H9 (cell line): ENCODE data around the gene SLC38A1. TPM values are rescaled to one million over a fixed set of nuclear protein-coding genes. Genes with fewer than 3 reads are reported as not detected.

ENCODE experiments used
- DNase-seq: peaks from one replicate; pipeline ENCODE4 v3.0.0-alpha.2; 2017
- H2AFZ ChIP-seq: one replicate; pipeline ENCODE4 v1.6.1; 2013; ENCODE audit warnings: mild to moderate bottlenecking, low read length, control low read depth, moderate library complexity
- H2AK5ac ChIP-seq: 2 replicates; pipeline ENCODE4 v1.6.1; 2013; ENCODE audit warnings: low read length, control low read depth, mixed read lengths; ENCODE audit not compliant: insufficient read length
- H2BK120ac ChIP-seq: one replicate; pipeline ENCODE4 v1.6.1; 2013; ENCODE audit warnings: low read depth, mild to moderate bottlenecking, low read length, control low read depth, inconsistent platforms; ENCODE audit not compliant: poor library complexity, severe bottlenecking
- H2BK12ac ChIP-seq: 2 replicates; pipeline ENCODE4 v1.6.1; 2013; ENCODE audit warnings: low read length, control low read depth, mixed read lengths, low read depth; ENCODE audit not compliant: insufficient read length
- H2BK15ac ChIP-seq: 2 replicates; pipeline ENCODE4 v1.6.1; 2013; ENCODE audit warnings: low read depth, low read length, control low read depth
- H2BK20ac ChIP-seq: one replicate; pipeline ENCODE4 v1.6.1; 2013; ENCODE audit warnings: low read depth, mild to moderate bottlenecking, low read length, control low read depth, inconsistent platforms; ENCODE audit not compliant: poor library complexity, severe bottlenecking
- H2BK5ac ChIP-seq: 2 replicates; pipeline ENCODE4 v1.6.1; 2013; ENCODE audit warnings: low read length, control low read depth, mixed read lengths; ENCODE audit not compliant: insufficient read length
- H3K14ac ChIP-seq: 2 replicates; pipeline ENCODE4 v1.6.1; 2013; ENCODE audit warnings: low read length, control low read depth; ENCODE audit not compliant: insufficient read depth
- H3K18ac ChIP-seq: 2 replicates; pipeline ENCODE4 v1.6.1; 2013; ENCODE audit warnings: low read depth, mild to moderate bottlenecking, mixed read lengths, low read length, control low read depth; ENCODE audit not compliant: insufficient read length
- H3K23ac ChIP-seq: 2 replicates; pipeline ENCODE4 v1.6.1; 2013; ENCODE audit warnings: low read length, control low read depth, mixed read lengths, low read depth; ENCODE audit not compliant: insufficient read length
- H3K23me2 ChIP-seq: 2 replicates; pipeline ENCODE4 v1.6.1; 2013; ENCODE audit warnings: low read depth, mild to moderate bottlenecking, mixed read lengths, low read length, control low read depth; ENCODE audit not compliant: insufficient read length, poor library complexity, severe bottlenecking
- H3K27ac ChIP-seq: 2 replicates; pipeline ENCODE4 v1.5.1; 2013; ENCODE audit warnings: low read length, control low read depth, mixed read lengths, low read depth; ENCODE audit not compliant: insufficient read length
- H3K27me3 ChIP-seq: 2 replicates; pipeline ENCODE4 v1.6.1; 2013; ENCODE audit warnings: low read length, control low read depth, inconsistent platforms; ENCODE audit not compliant: insufficient read depth
- H3K4ac ChIP-seq: 2 replicates; pipeline ENCODE4 v1.6.1; 2013; ENCODE audit warnings: low read depth, mild to moderate bottlenecking, control low read depth, inconsistent platforms, low read length, moderate library complexity
- H3K4me1 ChIP-seq: 2 replicates; pipeline ENCODE4 v1.6.1; 2013; ENCODE audit warnings: low read length, control low read depth, inconsistent platforms; ENCODE audit not compliant: insufficient read depth
- H3K4me2 ChIP-seq: 2 replicates; pipeline ENCODE4 v1.6.1; 2013; ENCODE audit warnings: low read length, control low read depth, mixed read lengths; ENCODE audit not compliant: insufficient read length, insufficient read depth
- H3K56ac ChIP-seq: 2 replicates; pipeline ENCODE4 v1.6.1; 2013; ENCODE audit warnings: low read depth, mild to moderate bottlenecking, mixed read lengths, low read length, control low read depth; ENCODE audit not compliant: insufficient read length
- H3K79me1 ChIP-seq: 2 replicates; pipeline ENCODE4 v1.6.1; 2013; ENCODE audit warnings: low read depth, mild to moderate bottlenecking, moderate library complexity, low read length, control low read depth, inconsistent platforms; ENCODE audit not compliant: insufficient read depth, poor library complexity, severe bottlenecking
- H3K79me2 ChIP-seq: 2 replicates; pipeline ENCODE4 v1.6.1; 2013; ENCODE audit warnings: low read length, control low read depth, inconsistent platforms; ENCODE audit not compliant: insufficient read depth
- H3K9ac ChIP-seq: 2 replicates; pipeline ENCODE4 v1.6.1; 2013; ENCODE audit warnings: low read length, control low read depth, mixed read lengths; ENCODE audit not compliant: insufficient read length; ENCODE audit errors: extremely low read depth
- H3K9me3 ChIP-seq: one replicate; pipeline ENCODE4 v1.6.1; 2013; ENCODE audit warnings: low read depth, low read length, inconsistent platforms; ENCODE audit not compliant: control insufficient read depth
- H3T11ph ChIP-seq: one replicate; pipeline ENCODE4 v1.6.1; 2013; ENCODE audit warnings: mild to moderate bottlenecking, low read length, control low read depth, inconsistent platforms
- H4K20me1 ChIP-seq: one replicate; pipeline ENCODE4 v1.6.1; 2013; ENCODE audit not compliant: control insufficient read depth, insufficient read length, insufficient read depth
- H4K5ac ChIP-seq: 2 replicates; pipeline ENCODE4 v1.6.1; 2013; ENCODE audit warnings: low read depth, mild to moderate bottlenecking, mixed read lengths, low read length, control low read depth; ENCODE audit not compliant: insufficient read length
- H4K8ac ChIP-seq: replicated peaks from 2 replicates; pipeline ENCODE4 v1.6.1; 2013; ENCODE audit warnings: low read length, control low read depth, mixed read lengths, low read depth; ENCODE audit not compliant: insufficient read length
- H4K91ac ChIP-seq: 2 replicates; pipeline ENCODE4 v1.6.1; 2013; ENCODE audit warnings: low read depth, mild to moderate bottlenecking, moderate library complexity, mixed read lengths, low read length, control low read depth; ENCODE audit not compliant: insufficient read length
- H3K27ac Mint-ChIP-seq, 3 experiments: 2 replicates in 2 of 3; 3 replicates in 1 of 3; pipeline ENCODE4 v1.8.0; 2020 to 2021; ENCODE audit warnings: mixed read lengths in 3 of 3, mild to moderate bottlenecking in 1 of 3, moderate library complexity in 1 of 3
- H3K27me3 Mint-ChIP-seq: 2 replicates; pipeline ENCODE4 v1.8.0; 2021; ENCODE audit warnings: low read depth, mild to moderate bottlenecking, moderate library complexity, mixed read lengths
- H3K36me3 Mint-ChIP-seq, 3 experiments: 2 replicates in 2 of 3; 3 replicates in 1 of 3; pipeline ENCODE4 v1.8.0; 2020 to 2021; ENCODE audit warnings: low read depth in 3 of 3, mixed read lengths in 3 of 3; ENCODE audit not compliant: insufficient read depth in 1 of 3
- H3K4me1 Mint-ChIP-seq, 2 experiments: 2 replicates each; pipeline ENCODE4 v1.8.0; 2020; ENCODE audit warnings: mixed read lengths in 2 of 2
- H3K4me3 Mint-ChIP-seq, 2 experiments: 2 replicates in 1 of 2; 3 replicates in 1 of 2; pipeline ENCODE4 v1.8.0; 2020 to 2021; ENCODE audit warnings: mild to moderate bottlenecking in 2 of 2, mixed read lengths in 2 of 2, moderate library complexity in 1 of 2
- H3K9me3 Mint-ChIP-seq, 2 experiments: 2 replicates in 1 of 2; 3 replicates in 1 of 2; pipeline ENCODE4 v1.8.0; 2020; ENCODE audit warnings: mild to moderate bottlenecking in 2 of 2, mixed read lengths in 2 of 2, moderate library complexity in 1 of 2
- WGBS: extraction: QIAGEN DNeasy Blood & Tissue Kit; methylation state at CpG from one replicate; pipeline ENCODE4 v1.1.7; 2013; ENCODE audit warnings: missing lambda C conversion rate, low lambda C conversion rate, mixed read lengths; ENCODE audit not compliant: insufficient read length; ENCODE audit errors: extremely low coverage; 5-methylcytosine and 5-hydroxymethylcytosine counted together
- total RNA-seq: library from RNA; stranded (reverse); gene quantifications from 2 replicates; pipeline ENCODE4 v1.2.1, GENCODE V29; 2021
- TF ChIP-seq, protein P1 (sequence below): fragments of 200-600 bp; sonication (generic); conservative IDR thresholded peaks from 3 replicates; pipeline ENCODE4 v1.8.0; 2021; ENCODE audit warnings: antibody characterized with exemption, mild to moderate bottlenecking

The SLC38A1 gene
- total RNA-seq, 1 experiment from 2014 or later, result 216 TPM

DNA sequence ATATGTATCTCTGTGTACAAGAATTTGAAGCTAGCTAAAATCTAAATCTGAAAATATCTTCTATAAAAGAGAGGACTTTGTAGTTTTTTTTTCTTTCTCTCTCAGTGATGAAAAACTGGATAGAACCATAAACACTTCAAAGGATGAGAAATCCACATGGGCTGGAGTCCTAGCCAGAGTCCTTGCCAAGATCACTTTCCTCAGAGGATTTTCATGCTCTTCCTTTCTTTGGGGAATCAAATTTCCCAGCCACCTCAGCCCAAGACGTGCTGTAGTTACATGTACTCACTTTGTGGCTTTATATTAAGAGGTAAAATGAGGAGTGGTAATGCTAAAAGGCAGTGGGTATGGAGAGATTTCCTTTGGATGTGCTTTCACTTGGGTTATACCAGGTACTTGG lies 110.3 kb downstream of the SLC38A1 start:
- no peaks in the 10 kb centered on the region for H3K27me3 ChIP-seq
- H3K27me3 Mint-ChIP-seq, result no peaks in the 10 kb centered on the region
- H4K8ac ChIP-seq, result no peak overlapping the region
- H3K9ac ChIP-seq, result no peak overlapping the region
- no peaks in the 10 kb centered on the region for H3K4me1 Mint-ChIP-seq
- no peak overlapping the region for H4K5ac ChIP-seq
- no peak overlapping the region for H3K4ac ChIP-seq
- H3K79me1 ChIP-seq, result no peaks in the 10 kb centered on the region
- H3K23me2 ChIP-seq, result no peaks in the 10 kb centered on the region
- no peak overlapping the region for H2BK120ac ChIP-seq
- DNase-seq, result no peak
- no peak overlapping the region for H3K56ac ChIP-seq
- no peak overlapping the region for H2BK5ac ChIP-seq
- no peak overlapping the region for H2AK5ac ChIP-seq
- H3K27ac Mint-ChIP-seq, result no peak overlapping the region
- no peak overlapping the region for H2BK20ac ChIP-seq
- WGBS, result no CpG with 5 or more reads among the region's 1 CpG
- H3K79me2 ChIP-seq, result no peaks in the 10 kb centered on the region
- peaks cover 2 to 11% (median 8%) of the 10 kb centered on the region in 3 experiments; a peak in 6 of 7 replicates for H3K36me3 Mint-ChIP-seq
- no peak overlapping the region for H3K23ac ChIP-seq
- no peak overlapping the region for H2BK12ac ChIP-seq
- no peaks in the 10 kb centered on the region for H3K9me3 ChIP-seq
- peaks cover 8 to 10% of the 10 kb centered on the region in 2 experiments; a peak in 4 of 5 replicates for H3K9me3 Mint-ChIP-seq
- H3K4me1 ChIP-seq, result no peaks in the 10 kb centered on the region
- no peak overlapping the region for H3K18ac ChIP-seq
- H4K20me1 ChIP-seq, result no peaks in the 10 kb centered on the region
- H3K14ac ChIP-seq, result no peak overlapping the region
- H2AFZ ChIP-seq, result no peak overlapping the region
- H2BK15ac ChIP-seq, result no peak overlapping the region
- H3K4me3 Mint-ChIP-seq, result no peak overlapping the region
- no peak overlapping the region for H3T11ph ChIP-seq
- H4K91ac ChIP-seq, result no peak overlapping the region
- TF ChIP-seq, protein P1, sequence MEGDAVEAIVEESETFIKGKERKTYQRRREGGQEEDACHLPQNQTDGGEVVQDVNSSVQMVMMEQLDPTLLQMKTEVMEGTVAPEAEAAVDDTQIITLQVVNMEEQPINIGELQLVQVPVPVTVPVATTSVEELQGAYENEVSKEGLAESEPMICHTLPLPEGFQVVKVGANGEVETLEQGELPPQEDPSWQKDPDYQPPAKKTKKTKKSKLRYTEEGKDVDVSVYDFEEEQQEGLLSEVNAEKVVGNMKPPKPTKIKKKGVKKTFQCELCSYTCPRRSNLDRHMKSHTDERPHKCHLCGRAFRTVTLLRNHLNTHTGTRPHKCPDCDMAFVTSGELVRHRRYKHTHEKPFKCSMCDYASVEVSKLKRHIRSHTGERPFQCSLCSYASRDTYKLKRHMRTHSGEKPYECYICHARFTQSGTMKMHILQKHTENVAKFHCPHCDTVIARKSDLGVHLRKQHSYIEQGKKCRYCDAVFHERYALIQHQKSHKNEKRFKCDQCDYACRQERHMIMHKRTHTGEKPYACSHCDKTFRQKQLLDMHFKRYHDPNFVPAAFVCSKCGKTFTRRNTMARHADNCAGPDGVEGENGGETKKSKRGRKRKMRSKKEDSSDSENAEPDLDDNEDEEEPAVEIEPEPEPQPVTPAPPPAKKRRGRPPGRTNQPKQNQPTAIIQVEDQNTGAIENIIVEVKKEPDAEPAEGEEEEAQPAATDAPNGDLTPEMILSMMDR, result no peak
- no peak overlapping the region for H3K27ac ChIP-seq
- H3K4me2 ChIP-seq, result no peak overlapping the region
